Testis (tissue), 2 donors: ENCODE results near the gene ARHGAP33.

Experiments
- CTCF ChIP-seq, 3 experiments: fragments of 450-650 bp in 2 of 3; fragments of 200-600 bp in 1 of 3; sonication (generic) in 1 of 3; IDR thresholded peaks; one replicate each; pipeline ENCODE4 v1.5.1; 2016 to 2019; ENCODE audit warnings: antibody characterized with exemption in 3 of 3, mild to moderate bottlenecking in 2 of 3, moderate library complexity in 1 of 3
- POLR2A ChIP-seq: fragments of 450-650 bp; IDR thresholded peaks from one replicate; pipeline ENCODE4 v1.6.1; 2017; ENCODE audit warnings: antibody characterized with exemption, mild to moderate bottlenecking, moderate library complexity

GRCh38 chr19:35760711-35761349 lies 14.5 kb upstream of the ARHGAP33 start:
- TF ChIP-seq CTCF (IDR thresholded peaks at IDR 0.05) (no peak), POLR2A (no peak)
